Urinary bladder (tissue), 4 donors: ENCODE measurements around the gene BCKDHA. TPM values are rescaled to one million over a fixed set of nuclear protein-coding genes. Genes with fewer than 3 reads are reported as not detected.

ENCODE experiments used
- DNase-seq: peaks from one replicate; pipeline ENCODE4 v3.0.0-alpha.2; 2015; ENCODE audit errors: extremely low spot score
- H3K27ac ChIP-seq: one replicate; pipeline ENCODE4 v1.5.1; 2013; ENCODE audit warnings: low read depth, mild to moderate bottlenecking, moderate library complexity
- H3K36me3 ChIP-seq: one replicate; pipeline ENCODE4 v1.6.1; 2013; ENCODE audit warnings: mild to moderate bottlenecking, moderate library complexity; ENCODE audit not compliant: insufficient read depth
- H3K4me1 ChIP-seq: one replicate; pipeline ENCODE4 v1.6.1; 2013; ENCODE audit warnings: mild to moderate bottlenecking, moderate library complexity; ENCODE audit not compliant: insufficient read depth
- H3K4me3 ChIP-seq: one replicate; pipeline ENCODE4 v1.5.1; 2013; ENCODE audit warnings: low read depth, low read length
- WGBS: extraction: QIAGEN DNeasy Blood & Tissue Kit; methylation state at CpG from one replicate; pipeline ENCODE4 v1.1.7; 2013; 5-methylcytosine and 5-hydroxymethylcytosine counted together
- polyA plus RNA-seq: library from polyadenylated mRNA; stranded (reverse); fragments of 200-250 nt; gene quantifications from one replicate; pipeline ENCODE4 v1.2.3, GENCODE V29; 2013
- total RNA-seq: library from RNA; depleted of rRNA; stranded (reverse); fragments of >200 nt; gene quantifications from one replicate; pipeline ENCODE4 v1.2.3, GENCODE V29; 2014
- donor health status: healthy with polysubstance abuse.
- donor health status: healthy.

Gene BCKDHA
- total RNA-seq (25.8 TPM), polyA plus RNA-seq (47.0 TPM)

GRCh38 chr19:41397086-41398049, at the start of gene BCKDHA, which contains the start of gene EXOSC5:
Gene BCKDHA (plus strand): TSS chr19:41397818. CDS start chr19:41397828, 10 bp downstream.
Gene EXOSC5 (minus strand): TSS chr19:41397359. CDS start chr19:41397328, 31 bp downstream.
- no peaks in the 10 kb centered on the region for H3K36me3 ChIP-seq
- WGBS, result under 1% methylated on average over 50 of the region's 50 CpGs
- DNase-seq, result peak; percentile 100
- H3K4me1 ChIP-seq, result peaks cover 4% of the 10 kb centered on the region
- peak within 1 kb of the TSS; percentile 77 for H3K4me3 ChIP-seq
- H3K27ac ChIP-seq, result peak within 1 kb of the TSS; percentile 77

- no peak for DNase-seq
- Histone ChIP-seq H3K27ac (no peak overlapping the region), H3K36me3 (no peaks in the 10 kb centered on the region), H3K4me1 (peaks cover 3% of the 10 kb centered on the region), H3K4me3 (peak overlapping the region; percentile 91)
- WGBS, result 3% methylated on average over 22 of the region's 22 CpGs
Observed at GRCh38 chr19:41350735-41351338, 46.8 kb upstream of the BCKDHA start.

GRCh38 chr19:41351339-41352245, 46.0 kb upstream of the BCKDHA start:
- Histone ChIP-seq H3K27ac (no peak overlapping the region), H3K4me3 (peak overlapping the region; percentile 91), H3K36me3 (no peaks in the 10 kb centered on the region), H3K4me1 (peaks cover 3% of the 10 kb centered on the region)
- under 1% methylated on average over 58 of the region's 58 CpGs for WGBS
- no peak for DNase-seq

- Histone ChIP-seq H3K4me3 (peak overlapping the region; percentile 91), H3K27ac (no peak overlapping the region), H3K4me1 (peaks cover 3% of the 10 kb centered on the region), H3K36me3 (no peaks in the 10 kb centered on the region)
- no peak for DNase-seq
- WGBS, result under 1% methylated on average over 12 of the region's 12 CpGs
Observed at GRCh38 chr19:41352279-41352608, 45.4 kb upstream of the BCKDHA start.

GRCh38 chr19:41352609-41353465, 44.8 kb upstream of the BCKDHA start:
- WGBS, result under 1% methylated on average over 71 of the region's 71 CpGs
- Histone ChIP-seq H3K27ac (peak overlapping the region; percentile 75), H3K4me1 (peaks cover 3% of the 10 kb centered on the region), H3K4me3 (peak overlapping the region; percentile 91), H3K36me3 (no peaks in the 10 kb centered on the region)
- DNase-seq, result no peak

- Histone ChIP-seq H3K36me3 (no peaks in the 10 kb centered on the region), H3K4me1 (peaks cover 3% of the 10 kb centered on the region)
Observed at GRCh38 chr19:41353466-41354342, 43.9 kb upstream of the BCKDHA start, which contains the start of gene TGFB1. Gene TGFB1 (minus strand): TSS chr19:41353922. CDS start chr19:41353044, 878 bp downstream.

GRCh38 chr19:41354343-41354953, 43.2 kb upstream of the BCKDHA start:
- 87% methylated on average over 23 of the region's 23 CpGs for whole genome bisulfite sequencing
- H3K4me1 ChIP-seq, result peaks cover 3% of the 10 kb centered on the region
- peak overlapping the region; percentile 91 for H3K4me3 ChIP-seq
- no peak for DNase-seq
- H3K36me3 ChIP-seq, result no peaks in the 10 kb centered on the region
- peak overlapping the region; percentile 54 for H3K27ac ChIP-seq

More at GRCh38 chr19:41353466-41354342, 43.9 kb upstream of the BCKDHA start, which contains the start of gene TGFB1:
- Histone ChIP-seq H3K27ac (peak within 1 kb of the TSS; percentile 75), H3K4me3 (peak within 1 kb of the TSS; percentile 91)
- DNase-seq, result no peak
- 1% methylated on average over 78 of the region's 78 CpGs for whole genome bisulfite sequencing

GRCh38 chr19:41355035-41355434, 42.6 kb upstream of the BCKDHA start:
- WGBS, result 83% methylated on average over 1 of the region's 1 CpG
- no peak for DNase-seq
- Histone ChIP-seq H3K27ac (no peak overlapping the region), H3K36me3 (no peaks in the 10 kb centered on the region), H3K4me3 (no peak overlapping the region), H3K4me1 (no peaks in the 10 kb centered on the region)

- H3K36me3 ChIP-seq, result no peaks in the 10 kb centered on the region
- H3K27ac ChIP-seq, result no peak overlapping the region
- no peak for DNase-seq
- no peak overlapping the region for H3K4me3 ChIP-seq
- 79% methylated on average over 3 of the region's 3 CpGs for WGBS
- no peaks in the 10 kb centered on the region for H3K4me1 ChIP-seq
Observed at GRCh38 chr19:41355802-41356201, 41.8 kb upstream of the BCKDHA start.

- no peaks in the 10 kb centered on the region for H3K36me3 ChIP-seq
- 82% methylated on average over 11 of the region's 11 CpGs for WGBS
- no peak overlapping the region for H3K4me3 ChIP-seq
- DNase-seq, result no peak
- H3K27ac ChIP-seq, result no peak overlapping the region
- no peaks in the 10 kb centered on the region for H3K4me1 ChIP-seq
Observed at GRCh38 chr19:41356984-41357739, 40.5 kb upstream of the BCKDHA start.

- no peaks in the 10 kb centered on the region for H3K36me3 ChIP-seq
- H3K4me3 ChIP-seq, result no peak overlapping the region
- no peaks in the 10 kb centered on the region for H3K4me1 ChIP-seq
- WGBS, result 95% methylated on average over 13 of the region's 13 CpGs
- no peak overlapping the region for H3K27ac ChIP-seq
- DNase-seq, result no peak
Observed at GRCh38 chr19:41357746-41358145, 39.9 kb upstream of the BCKDHA start.
